Measurements from ENCODE around the gene SEPSECS. TPM values are rescaled to one million over a fixed set of nuclear protein-coding genes. Genes with fewer than 3 reads are reported as not detected.

SEPSECS gene
- total and polyA plus RNA-seq, 2 experiments from 2014 or later: 1.2 to 4.7 TPM

DNA sequence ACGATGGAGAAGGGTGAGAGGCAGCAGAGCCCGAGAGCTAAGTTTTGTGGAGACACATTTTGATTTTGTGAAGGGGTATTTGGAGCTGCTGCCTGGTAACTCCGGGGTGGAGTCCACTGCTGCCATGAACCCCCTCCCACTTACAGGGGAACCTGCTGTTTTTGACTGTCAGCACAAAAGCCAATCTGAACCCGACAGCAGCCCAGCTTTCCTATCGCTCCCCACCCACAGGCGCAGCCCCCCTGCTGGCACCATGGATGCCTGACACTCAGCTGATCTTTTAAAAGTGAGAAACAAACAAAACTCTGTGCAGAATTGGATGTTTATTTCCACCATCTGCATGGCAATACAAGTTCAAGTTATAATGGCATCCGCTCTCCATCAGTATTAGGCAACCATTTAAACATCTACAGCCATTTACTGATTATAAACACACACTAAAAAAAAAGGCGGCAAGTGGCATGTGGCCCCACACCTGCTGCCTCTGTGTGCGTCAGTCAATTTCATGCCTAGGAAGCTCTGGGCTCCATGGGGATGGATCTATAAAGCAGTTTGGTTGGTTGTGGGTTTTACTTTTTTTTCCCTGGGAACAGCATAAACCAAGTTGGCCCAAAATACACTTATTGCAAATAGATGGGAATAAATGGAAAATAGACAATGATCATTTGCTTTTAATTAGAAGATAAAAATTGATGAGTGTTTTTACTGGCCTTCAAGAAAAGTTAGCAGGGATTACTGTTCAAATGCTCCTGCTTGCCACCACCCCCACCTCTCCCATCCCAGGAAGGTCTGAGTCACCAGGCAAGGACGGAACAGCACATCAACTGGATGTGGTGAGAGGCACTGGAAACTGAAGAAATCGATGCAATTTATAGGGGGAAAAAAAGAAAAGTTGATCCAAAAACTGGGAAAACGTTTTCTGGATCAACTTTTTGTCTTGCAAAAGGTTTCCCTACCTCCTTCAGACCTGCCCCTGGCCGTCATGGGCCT, 46.0 kb downstream of the SEPSECS start (continued):
- TF ChIP-seq CTCF (conservative IDR thresholded peaks at IDR 0.05; ENCODE audit: low read depth in 2 of 2) (no peak), NANOG (IDR thresholded peaks at IDR 0.05; ENCODE audit: borderline replicate concordance) (no peak), ZNF331 (CRISPR knock-in tag; IDR thresholded peaks at IDR 0.05; ENCODE audit: low read depth) (no peak), EZH2phosphoT487 (IDR thresholded peaks at IDR 0.05; ENCODE audit: unreplicated experiment) (no peak)
- TF ChIP-seq, protein P1, sequence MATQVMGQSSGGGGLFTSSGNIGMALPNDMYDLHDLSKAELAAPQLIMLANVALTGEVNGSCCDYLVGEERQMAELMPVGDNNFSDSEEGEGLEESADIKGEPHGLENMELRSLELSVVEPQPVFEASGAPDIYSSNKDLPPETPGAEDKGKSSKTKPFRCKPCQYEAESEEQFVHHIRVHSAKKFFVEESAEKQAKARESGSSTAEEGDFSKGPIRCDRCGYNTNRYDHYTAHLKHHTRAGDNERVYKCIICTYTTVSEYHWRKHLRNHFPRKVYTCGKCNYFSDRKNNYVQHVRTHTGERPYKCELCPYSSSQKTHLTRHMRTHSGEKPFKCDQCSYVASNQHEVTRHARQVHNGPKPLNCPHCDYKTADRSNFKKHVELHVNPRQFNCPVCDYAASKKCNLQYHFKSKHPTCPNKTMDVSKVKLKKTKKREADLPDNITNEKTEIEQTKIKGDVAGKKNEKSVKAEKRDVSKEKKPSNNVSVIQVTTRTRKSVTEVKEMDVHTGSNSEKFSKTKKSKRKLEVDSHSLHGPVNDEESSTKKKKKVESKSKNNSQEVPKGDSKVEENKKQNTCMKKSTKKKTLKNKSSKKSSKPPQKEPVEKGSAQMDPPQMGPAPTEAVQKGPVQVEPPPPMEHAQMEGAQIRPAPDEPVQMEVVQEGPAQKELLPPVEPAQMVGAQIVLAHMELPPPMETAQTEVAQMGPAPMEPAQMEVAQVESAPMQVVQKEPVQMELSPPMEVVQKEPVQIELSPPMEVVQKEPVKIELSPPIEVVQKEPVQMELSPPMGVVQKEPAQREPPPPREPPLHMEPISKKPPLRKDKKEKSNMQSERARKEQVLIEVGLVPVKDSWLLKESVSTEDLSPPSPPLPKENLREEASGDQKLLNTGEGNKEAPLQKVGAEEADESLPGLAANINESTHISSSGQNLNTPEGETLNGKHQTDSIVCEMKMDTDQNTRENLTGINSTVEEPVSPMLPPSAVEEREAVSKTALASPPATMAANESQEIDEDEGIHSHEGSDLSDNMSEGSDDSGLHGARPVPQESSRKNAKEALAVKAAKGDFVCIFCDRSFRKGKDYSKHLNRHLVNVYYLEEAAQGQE (IDR thresholded peaks at IDR 0.05; ENCODE audit: unreplicated experiment): no peak

- Histone ChIP-seq H3K9me2 (ENCODE audit: insufficient read depth) (no peaks in the 10 kb centered on the region; the same call in 1 of the 2 replicates), H3K27me3 (ENCODE audit: insufficient read depth) (no peaks in the 10 kb centered on the region)
- no peak overlapping the region for H3K27ac Mint-ChIP-seq
- TF ChIP-seq JUNB (IDR thresholded peaks at IDR 0.05; ENCODE audit: unreplicated experiment) (no peak), ETS1 (IDR thresholded peaks at IDR 0.05) (no peak), CTCF (conservative IDR thresholded peaks at IDR 0.05; ENCODE audit: low read depth in 2 of 2) (no peak), EZH2phosphoT487 (IDR thresholded peaks at IDR 0.05; ENCODE audit: unreplicated experiment) (no peak), POLR2AphosphoS5 (IDR thresholded peaks at IDR 0.05; ENCODE audit: low read depth) (no peak), ZNF331 (CRISPR knock-in tag; IDR thresholded peaks at IDR 0.05; ENCODE audit: low read depth) (no peak), NANOG (IDR thresholded peaks at IDR 0.05; ENCODE audit: borderline replicate concordance) (no peak), EZH2 (IDR thresholded peaks at IDR 0.05; ENCODE audit: low read depth, unreplicated experiment) (no peak), ZNF114 (CRISPR knock-in tag; IDR thresholded peaks at IDR 0.05) (no peak)
- TF ChIP-seq, protein P1 (IDR thresholded peaks at IDR 0.05; ENCODE audit: unreplicated experiment): no peak
Measured at GRCh38 chr4:25112995-25113380, 47.3 kb downstream of the SEPSECS start.

More at GRCh38 chr4:25112995-25113380, 47.3 kb downstream of the SEPSECS start:
- Histone ChIP-seq H3F3A (replicated peaks; ENCODE audit: low read depth) (no peaks in the 10 kb centered on the region), H3K4me1 (ENCODE audit: insufficient read depth) (no peaks in the 10 kb centered on the region), H3K36me3 (ENCODE audit: insufficient read depth) (no peaks in the 10 kb centered on the region), H3K4me2 (no peak overlapping the region), H3K4me3 (no peak overlapping the region), H4K20me1 (replicated peaks; ENCODE audit: insufficient read depth) (no peaks in the 10 kb centered on the region), H3K79me2 (replicated peaks; ENCODE audit: insufficient read depth) (no peaks in the 10 kb centered on the region), H2AFZ (peak overlapping the region; percentile 69; the same call in 1 of the 2 replicates), H3K27ac (ENCODE audit: low read depth) (no peak overlapping the region)
- no peak overlapping the region for H3K4me3 Mint-ChIP-seq
- H3K9me3 Mint-ChIP-seq: no peaks in the 10 kb centered on the region
- peaks cover 9% of the 10 kb centered on the region; the same call in 2 of the 3 replicates for H3K4me1 Mint-ChIP-seq
- DNase-seq (ENCODE audit: low spot score) (no peak), ATAC-seq (no peak)
- no peaks in the 10 kb centered on the region for H3K36me3 Mint-ChIP-seq (ENCODE audit: low read depth)
- H3K27me3 Mint-ChIP-seq (ENCODE audit: insufficient read depth, low read depth, poor library complexity): peaks cover 1% of the 10 kb centered on the region
